HTERT RPE-1 (cell line): ENCODE data around the gene IWS1.
"Not testable (repeated sequence)": the region's sequence is repeated elsewhere in the genome, so short reads cannot be mapped to it uniquely, and the experiment has no call there.

Source experiments
- in situ Hi-C: fragments of 300-500 bp; cut with MboI; formaldehyde crosslinking; loops from 4 replicates; pipeline ENCODE4 v1.14.3; 2020; ENCODE audit warnings: low sequenced_read_pairs

The IWS1 gene

DNA sequence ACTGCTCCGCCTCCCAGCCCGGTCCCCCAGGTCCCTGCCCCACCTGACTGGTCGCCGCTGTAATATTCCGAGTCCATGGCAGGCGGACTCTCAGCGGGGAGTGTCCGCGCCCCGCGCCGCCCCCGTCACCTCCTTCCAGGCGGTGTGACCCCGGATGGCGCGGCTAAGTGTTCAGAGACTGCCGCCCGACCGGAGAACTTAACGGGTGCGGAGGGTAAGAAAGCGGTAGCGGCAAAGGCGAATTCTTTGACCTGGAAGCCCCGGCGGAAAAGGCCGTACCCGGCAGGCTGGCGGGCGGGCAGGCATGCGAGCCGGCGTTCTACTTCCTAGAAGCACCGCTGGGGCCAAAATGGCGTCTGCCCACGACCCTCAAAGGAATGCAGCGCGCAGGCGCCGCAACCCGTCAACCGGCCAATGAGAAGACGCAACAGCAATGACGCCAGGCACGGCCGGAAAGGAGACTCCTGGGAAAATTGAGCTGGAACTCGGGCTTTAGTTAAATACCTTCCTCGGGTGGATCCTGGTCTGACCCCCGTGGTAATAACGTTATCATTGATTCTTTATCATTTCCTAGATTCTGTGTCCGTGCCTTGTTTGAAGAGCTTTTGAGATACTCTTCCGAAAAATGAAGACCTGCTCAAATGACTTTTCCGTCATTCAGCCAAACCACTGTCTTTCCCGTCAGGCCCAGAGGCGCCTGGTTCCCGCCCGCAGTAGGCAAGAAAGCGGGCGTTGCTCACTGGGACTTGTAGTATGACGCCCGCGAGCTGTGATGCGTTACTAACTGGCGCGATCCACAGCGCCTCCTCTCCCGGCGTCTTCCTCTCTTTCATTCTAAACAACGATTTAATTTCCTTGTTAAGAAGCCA is at the start of gene IWS1:
Gene IWS1 (minus strand): TSS at position 358 of the 869 bp plus-strand sequence. CDS start 281 bp downstream, at position 77.
- in situ Hi-C loops, result no loop called here

DNA sequence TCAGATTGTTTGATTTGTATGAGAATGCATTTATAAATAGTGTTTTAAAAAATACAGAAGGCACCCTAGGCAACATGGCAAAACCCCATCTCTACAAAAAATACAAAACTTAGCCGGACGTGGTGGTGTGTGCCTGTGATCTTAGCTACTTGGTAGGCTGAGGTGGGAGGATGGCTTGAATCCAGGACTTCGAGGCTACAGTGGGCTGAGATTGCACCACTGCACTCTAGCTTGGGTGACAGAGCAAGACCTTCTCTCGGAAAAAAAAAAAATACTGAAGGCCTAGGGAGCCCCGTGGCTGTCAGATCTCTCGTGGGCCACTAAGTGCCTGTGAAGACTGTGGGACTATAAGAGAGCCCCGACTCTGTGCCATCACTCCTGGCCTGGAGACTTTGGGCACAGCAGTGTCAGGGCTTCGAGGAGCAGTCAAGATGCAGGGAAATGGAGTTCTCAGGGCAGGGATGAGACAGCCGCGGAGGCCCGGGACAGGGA is 49.7 kb upstream of the IWS1 start:
- in situ Hi-C loops, result no loop called here

DNA sequence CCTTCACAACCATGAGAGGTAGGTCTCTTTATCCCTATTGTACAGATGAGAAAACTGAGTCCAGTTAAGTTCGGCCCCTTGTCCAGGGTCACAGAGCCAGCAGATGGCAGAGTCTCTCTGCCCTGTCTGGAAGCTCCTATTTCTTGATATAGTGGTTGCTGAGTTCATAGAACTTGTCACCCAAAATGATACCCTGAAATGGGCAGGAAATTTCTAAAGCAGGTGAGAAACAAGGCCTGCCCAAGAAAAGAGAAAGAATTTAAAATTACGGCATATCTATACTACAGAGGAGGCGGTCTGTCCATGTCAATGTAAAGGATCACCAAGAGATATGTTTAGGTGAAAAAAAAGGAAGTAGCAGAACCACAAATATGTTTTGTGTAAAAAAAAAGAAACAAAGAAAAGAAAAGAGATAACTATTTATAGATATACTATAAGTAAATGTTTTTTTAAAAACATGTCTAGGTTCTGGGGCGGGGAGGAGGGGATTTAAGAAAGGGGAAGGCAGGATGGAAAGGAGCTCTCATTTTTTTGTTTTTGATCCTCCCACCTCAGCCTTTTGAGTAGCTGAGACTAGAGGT is 49.0 kb upstream of the IWS1 start:
- in situ Hi-C loops, result no loop called here

DNA sequence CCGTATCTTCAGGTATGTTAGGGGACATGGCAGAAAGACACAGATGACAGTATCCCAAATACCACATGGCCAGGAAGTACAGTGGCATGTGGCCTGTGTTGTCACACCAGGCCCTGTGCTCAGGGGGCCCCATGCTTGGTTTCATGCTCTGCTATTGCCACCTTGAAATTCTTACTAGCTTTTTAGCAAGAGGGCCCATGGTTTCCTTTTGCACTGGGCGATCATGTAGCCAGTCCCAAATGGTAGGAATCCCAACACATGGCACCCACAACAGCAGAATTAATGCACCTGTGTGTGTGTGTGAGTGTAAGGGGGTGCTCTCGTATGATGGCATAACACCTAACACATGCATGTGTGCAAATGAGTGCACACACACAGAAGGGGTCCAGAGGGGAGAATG is 48.4 kb upstream of the IWS1 start:
- in situ Hi-C loops, result no loop called here

DNA sequence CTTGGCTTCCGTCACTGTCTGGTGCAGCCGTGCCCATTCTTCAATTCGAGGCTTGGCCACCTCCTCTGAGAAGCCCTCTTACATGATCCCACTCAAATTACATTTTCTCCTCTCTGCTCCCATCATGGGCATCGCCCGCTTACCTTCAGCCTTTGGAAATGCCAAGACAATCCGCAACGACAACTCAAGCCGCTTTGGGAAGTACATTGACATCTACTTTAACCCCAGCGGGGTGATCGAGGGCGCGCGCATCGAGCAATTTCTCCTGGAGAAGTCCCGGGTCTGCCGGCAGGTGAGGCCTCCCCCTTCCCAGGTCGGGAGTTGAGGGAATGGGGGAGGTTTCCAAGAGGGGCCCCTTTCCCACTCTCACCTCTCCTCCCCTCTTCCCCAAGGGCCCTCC is 47.5 kb upstream of the IWS1 start:
- in situ Hi-C loops, result no loop called here

DNA sequence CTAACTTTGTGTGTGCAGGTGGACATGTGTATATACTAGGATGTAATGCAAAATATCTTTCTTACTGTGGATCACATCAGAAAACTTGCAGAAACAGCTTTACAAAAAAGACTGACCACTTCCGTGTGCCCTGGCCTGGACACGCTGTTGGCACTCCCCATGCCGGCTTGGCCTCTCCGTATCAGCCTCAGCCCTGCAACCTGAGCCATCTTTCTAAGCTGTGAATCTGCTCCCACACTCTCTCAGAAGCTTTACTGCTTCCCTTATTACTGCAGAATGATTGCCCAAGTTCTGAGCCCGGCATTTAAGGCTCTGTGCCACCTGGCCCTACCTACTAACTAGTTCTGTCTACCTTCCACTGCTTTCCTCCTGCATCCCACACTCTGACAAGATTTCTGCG is 47.0 kb upstream of the IWS1 start:
- in situ Hi-C loops, result no loop called here

DNA sequence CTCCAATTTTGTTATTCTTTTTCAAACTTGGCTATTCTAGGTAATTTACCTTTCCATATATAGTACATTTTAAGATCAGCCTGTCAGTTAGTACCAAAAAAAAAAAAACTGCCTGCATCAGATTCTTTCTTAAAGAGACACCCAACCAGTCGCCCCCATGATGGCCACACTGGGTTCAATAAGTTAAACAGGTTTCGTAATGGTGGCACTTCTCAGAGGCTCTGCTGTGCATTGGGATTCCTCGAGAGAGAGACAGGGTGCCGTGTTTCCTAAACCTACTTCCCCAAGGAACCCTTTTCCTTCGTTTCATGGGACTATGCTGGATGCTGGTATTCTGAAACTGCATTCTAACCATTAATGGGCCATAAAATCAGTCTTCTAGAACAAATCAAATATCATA is 46.6 kb upstream of the IWS1 start:
- in situ Hi-C loops, result no loop called here

DNA sequence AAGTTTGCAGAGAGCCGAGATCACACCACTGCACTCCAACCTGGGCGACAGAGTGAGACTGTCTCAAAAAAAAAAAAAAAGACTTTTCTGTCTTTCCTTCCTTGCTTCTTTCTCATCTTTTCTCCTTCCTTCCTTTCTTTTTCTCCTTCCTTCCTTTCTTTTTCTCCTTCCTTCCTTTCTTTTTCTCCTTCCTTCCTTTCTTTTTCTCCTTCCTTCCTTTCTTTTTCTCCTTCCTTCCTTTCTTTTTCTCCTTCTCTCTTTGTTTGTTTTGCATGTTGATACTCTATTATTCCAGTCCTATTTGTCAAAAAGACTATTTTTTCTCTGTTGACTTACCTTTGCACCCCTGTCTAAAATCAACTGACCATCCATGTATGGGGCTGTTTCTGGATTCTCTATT is 46.1 kb upstream of the IWS1 start:
- in situ Hi-C loops, result not testable (repeated sequence)

DNA sequence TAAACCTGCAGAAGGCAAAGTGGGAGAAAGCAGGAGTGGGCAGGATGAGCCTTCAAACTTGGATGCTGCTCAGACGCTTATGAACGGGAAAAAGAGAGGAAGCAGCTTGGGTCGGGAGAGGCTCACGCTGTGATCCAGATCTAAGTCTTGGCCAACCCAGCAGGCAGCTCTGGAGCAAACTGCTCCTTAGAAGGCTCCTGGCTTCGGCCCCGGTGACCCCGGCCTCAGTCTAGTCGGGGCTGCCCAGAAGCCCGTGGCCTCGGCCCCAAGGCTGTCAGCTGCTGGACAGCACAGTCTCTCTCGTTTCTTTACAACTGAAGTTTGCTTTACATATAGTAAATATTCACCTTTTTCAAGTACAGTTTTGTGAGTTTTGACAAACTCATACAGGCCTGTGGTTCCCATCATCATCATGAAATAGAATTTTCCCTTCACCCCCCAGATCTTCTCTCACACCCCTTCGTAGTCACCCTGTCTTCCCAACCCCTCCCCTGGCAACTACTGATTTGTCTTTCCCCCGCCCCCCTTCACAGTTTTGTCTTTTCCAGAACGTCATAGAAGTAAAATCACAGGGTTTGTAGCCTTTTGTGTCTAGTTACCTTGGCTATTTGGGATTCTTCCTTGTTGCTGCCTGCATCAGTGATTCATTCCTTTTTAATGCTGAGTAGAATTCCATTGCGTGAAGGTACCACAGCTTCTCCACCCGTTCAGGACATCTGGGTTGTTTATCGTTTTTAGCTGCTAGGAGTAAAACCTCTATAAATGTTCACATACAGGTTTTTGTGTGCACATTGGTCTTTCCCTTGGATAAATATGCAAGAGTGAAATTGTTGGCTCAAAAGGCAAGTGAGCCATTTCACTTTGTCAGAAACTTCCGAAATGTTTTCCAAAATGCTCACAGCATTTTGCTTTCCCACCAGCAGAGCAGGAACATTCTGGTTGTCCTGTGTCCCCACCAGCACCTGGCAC is 44.3 kb upstream of the IWS1 start:
- in situ Hi-C loops, result no loop called here

DNA sequence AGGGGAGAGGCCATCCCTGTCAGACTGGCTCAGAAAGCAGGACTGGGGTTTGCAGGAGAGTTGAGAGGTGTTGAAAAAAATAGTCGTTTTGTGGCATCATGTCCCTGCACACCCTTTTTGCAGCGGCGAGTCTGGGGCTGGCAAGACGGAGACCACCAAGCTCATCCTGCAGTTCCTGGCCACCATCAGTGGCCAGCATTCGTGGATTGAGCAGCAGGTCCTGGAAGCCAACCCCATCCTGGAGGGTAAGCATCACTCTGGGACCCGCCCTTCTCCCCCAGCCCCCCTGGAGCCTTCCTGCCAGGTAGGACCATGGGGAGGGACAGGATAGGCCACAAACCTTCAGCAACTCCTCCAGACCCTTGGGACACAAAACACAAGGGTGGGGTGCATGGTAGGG is 43.4 kb upstream of the IWS1 start:
- in situ Hi-C loops, result no loop called here

DNA sequence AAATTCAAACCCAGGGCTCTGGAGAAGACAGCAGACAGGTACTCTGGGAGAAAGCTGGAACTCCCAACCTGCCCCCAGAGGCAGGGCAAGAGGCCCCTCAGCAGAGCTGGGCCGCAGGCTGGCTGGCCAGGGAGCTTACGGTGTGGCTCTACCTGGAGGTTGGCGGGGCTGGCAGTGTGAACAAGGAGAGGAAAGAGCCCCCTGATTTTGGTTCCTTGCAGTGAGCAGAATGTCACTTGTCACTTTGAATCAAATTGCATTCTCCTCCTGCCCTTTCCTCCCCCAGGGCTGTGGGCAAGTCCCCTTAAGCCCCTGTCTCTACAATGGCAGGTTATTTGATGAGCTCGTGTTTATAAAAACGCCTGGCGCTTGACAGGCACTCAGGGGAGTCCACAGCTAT is 41.8 kb upstream of the IWS1 start:
- in situ Hi-C loops, result no loop called here

DNA sequence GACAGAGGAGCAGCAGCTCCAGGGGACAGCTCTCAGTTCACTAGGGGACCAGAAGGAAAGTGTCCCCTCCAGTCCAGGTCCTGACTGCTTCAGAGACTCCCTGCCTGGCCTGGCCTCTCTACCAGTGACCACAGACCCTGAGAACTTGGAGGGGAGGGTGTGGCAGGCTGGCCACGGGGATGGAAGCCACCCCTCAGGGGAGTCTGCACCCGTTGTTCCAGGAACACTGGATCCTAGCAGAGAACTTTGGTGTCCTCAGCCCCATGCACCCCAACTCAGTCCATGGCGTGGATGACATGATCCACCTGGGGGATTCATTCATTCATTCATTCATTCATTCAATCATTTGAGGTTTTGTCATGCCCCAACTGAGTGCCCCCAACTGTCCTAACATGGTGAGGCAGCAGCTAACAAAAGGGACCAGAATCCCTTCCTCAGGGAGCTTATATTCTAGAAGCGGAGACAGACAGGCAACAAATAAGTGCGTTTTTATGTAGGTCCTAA is 41.1 kb upstream of the IWS1 start:
- in situ Hi-C loops, result no loop called here

DNA sequence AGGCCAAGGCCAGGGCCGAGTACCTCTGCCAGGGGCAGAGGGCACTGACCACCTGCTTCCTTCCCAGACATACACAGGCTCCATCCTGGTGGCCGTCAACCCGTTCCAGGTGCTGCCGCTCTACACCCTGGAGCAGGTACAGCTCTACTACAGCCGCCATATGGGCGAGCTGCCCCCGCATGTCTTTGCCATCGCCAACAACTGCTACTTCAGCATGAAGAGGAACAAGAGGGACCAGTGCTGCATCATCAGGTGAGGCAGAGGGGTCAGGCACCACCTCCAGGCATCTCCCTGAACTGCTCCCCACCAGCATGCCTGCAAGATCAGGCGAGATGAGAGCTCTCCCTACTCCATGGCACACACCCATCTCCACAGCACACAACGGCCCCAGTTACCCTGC is 40.3 kb upstream of the IWS1 start:
- in situ Hi-C loops, result no loop called here

DNA sequence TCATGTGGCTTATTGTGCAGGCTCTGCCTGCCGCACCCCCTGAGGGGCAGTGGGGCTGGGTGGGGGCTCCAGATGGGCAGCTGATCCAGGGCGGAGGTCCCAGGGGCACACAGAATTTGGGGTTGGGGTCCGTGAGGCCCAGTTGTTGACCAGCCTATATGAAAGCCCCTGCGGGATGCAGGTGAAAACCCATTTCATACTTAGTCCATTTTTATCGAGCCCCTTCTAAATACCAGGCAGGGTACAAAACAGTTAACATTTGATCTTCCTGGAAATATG is 39.8 kb upstream of the IWS1 start:
- in situ Hi-C loops, result no loop called here

DNA sequence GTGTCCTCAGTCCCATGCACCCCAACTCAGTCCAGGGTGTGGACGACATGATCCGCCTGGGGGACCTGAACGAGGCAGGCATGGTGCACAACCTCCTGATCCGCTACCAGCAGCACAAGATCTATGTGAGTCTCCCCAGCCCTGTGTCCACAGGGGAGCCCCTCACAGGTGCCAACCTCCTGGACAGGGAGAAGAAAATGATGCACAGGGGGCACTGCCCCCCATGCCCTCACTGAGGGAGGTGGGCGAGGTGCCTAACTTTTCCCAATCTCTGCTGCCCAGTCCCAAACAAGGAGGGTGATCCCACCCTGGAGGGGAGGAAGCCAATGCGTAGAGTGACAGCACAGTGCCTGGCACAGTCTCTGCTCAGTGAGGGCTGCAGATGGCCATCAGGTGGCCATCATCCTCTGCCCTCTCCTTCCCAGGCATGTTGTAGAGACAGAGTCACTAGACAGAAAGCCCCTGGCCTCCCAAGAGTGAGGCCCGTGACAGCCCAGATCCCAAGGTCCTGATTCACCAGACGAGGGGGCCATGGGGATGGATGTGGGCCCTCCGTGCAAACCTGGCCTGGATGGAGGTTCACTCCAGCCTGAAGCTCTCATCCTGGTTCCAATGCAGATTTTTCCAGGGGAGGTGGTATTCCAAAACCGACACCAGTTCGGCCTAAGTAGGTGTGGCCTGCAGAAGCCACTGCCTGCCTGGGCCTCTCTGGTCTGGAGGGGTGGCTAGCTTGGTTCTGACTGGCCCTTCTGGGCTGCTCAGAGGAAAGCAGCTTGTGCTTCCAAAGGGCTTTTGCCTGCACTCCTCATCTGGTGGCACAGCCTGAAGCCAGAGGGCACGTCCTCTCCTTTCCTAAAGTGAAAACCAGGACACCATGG is 39.2 kb upstream of the IWS1 start:
- in situ Hi-C loops, result no loop called here

DNA sequence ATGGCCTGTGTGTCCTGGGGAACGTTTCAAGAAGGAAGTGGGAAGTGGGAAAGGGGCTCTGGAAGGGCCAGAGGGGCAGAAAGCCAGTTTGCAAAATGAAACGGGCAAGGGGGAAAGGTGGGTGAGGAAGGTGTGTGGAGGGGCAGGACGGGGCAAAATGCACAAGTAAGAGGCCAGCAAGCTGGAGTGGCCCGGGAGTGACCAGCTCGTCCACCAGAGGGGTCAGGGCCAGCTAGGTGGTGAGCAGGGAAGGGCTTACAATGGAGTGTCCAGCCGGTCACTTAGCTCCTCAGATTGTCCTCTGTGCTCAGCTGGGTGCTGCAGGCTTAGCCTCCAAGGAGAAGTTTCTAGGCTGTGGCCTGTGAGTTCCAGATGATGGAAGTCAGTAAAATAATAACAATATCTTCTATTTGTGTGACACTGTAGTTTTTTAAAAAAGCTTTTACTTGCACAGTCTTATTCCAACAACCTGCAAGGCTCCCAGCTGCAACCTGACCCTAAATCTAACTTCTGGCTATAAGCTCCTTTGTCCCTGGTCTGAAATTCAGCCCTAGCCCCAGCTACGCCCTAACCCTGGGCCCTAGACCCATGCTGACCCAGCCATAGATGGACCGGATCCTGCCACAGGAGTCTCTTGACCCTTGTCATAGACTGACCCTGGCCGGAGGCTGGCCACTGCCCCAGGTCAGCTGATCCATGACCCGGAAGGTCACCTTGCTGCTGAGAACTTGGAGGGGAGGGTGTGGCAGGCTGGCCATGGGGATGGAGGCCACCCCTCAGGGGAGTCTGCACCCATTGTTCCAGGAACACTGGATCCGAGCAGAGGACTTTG is 38.4 kb upstream of the IWS1 start:
- in situ Hi-C loops, result no loop called here

DNA sequence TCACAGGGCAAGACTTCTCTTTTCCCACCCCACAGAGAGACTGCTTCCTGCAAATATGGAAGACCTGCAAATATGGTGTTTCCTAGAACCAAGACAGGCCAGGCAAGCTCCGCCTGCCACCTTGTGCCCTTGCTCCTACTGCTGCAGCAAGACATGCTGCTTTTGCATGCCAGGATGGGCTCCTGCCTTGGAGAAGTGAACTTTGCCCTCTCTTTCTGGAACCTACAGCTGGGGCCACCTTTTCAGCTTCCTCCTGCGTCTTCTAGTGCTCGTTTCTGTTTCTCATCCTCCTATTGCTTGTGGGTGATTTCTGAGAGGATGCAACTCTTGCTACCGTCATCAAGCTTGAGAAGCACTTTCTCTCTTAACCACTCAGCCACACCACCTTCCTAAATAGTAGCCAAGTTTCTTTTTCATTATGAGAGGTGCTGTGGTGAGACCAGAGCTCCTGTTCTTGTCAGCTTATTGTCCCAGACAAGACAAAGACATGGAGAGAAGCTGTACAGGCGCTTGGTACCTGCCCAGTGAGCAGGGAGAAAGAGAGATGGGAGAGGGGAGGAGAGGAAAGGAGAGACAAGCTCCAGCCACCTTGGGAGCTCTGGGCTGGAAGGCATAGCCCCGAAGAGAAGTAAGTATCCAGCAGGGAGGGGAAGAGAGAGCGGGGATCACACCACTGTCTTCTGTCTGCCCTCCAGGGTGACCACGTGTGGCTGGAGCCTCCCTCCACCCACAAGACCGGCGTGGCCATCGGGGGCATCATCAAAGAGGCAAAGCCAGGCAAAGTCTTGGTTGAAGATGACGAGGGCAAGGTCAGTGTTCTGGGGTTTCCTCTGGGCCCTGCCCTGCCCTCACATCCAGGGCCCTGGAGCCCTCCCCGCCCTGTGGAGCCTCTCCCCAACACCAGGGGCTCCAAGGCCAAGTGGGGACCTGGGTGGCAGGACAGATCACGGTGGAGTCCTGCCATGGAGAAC is 37.5 kb upstream of the IWS1 start:
- in situ Hi-C loops, result no loop called here

DNA sequence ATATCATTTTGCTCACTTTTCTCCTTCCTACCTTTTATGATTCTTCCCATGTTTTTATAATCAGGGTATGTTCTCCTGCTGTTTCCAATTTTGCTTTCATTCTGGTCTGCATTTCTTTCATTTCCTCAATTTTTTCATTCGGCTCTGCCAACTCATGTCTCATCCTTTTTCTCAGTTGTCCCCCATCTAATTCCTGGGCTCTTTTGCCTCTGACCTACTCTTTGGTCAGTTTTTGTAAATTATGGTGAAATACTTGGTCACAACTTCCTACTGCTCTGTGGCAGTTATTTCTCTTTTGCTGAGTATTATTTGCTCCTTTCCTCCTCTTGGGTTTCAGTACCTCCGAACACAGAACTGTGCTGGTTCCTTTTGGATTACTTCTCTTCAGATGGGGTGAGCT is 36.6 kb upstream of the IWS1 start:
- in situ Hi-C loops, result no loop called here
